CD4-positive, alpha-beta T cell treated with Interleukin-1 beta for 1 hour (primary cell): ENCODE data around the gene PCNX2.
A peak's percentile ranks its signal among the peaks of the same experiment; 100 is the strongest.

Experiments used
- DNase-seq, 2 donors: peaks; one replicate each; pipeline ENCODE4 v3.0.0-alpha.2; 2020 to 2022

Gene PCNX2, protein sequence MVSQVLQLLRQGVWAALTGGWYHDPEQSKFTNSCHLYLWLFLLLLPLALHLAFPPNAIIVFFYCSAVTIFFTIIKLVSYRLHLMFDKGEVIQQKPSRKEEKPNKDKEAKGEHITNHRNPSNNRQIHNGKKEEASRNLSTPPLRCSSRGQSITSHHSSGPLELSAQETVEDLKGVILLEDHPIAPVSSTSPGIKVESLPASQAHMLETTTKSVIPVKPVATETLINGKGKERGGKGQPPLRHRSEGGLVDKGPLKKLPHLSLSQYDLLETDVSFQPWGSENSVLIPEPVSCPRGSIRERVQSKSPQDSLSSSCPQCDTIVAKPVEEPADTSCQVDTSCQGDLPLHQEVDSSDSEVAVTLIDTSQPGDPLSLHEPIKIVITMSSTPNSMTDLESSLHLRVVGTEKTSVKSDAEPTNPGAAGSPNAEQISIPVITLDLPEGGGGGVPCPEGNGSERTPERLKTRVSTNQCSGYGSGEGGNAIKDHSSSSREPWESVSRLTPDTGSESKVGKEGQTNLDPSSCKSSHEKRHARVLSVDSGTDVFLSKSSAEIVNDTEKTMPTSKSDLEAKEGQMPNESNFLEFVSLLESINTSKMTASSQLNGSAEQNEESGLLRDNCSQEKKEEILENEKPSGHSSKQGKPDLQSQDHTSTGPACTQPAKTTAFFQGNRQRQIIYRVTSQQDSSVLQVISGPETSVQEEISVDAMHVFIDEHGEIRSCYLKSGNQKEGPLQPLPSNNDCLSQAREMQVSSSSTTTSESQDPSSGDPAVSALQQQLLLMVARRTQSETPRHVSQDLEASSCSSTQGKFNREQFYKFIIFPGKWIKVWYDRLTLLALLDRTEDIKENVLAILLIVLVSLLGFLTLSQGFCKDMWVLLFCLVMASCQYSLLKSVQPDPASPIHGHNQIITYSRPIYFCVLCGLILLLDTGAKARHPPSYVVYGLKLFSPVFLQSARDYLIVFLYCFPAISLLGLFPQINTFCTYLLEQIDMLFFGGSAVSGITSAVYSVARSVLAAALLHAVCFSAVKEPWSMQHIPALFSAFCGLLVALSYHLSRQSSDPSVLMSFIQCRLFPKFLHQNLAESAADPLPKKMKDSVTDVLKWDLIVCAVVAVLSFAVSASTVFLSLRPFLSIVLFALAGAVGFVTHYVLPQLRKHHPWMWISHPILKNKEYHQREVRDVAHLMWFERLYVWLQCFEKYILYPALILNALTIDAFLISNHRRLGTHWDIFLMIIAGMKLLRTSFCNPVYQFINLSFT (N-terminal part only)

DNA sequence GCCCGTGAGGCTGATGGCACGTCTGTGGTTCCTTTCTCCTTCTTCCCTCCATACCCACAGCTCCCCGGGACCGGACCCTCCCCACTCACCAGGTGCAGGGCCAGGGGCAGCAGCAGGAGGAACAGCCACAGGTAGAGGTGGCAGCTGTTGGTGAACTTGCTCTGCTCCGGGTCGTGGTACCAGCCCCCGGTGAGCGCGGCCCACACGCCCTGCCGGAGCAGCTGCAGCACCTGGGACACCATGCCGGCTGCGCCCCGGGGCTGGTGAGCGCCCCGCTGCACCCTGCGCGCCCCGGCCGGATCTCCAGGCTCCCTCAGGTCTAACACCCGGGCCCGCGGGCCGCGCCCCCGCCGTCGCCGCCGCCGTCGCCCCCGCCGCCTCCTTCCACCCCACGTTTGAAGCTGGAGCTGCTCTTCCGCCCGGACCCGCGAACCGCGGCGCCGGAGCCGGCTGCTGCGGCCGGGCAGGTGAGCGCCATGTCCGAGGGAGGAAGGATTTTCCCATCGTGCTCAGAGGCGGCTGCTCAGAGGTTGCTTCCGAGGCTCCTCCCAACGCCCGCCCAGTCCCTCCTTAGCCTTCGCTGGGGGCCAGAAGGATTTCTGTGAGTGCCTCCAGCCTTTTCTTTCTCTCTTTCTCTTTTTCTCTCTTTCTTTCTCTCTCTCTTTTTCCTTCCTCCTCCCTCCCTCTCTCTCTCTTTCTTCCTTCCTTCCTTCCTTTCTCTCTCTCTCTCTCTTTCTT is at the start of gene PCNX2:
TSS of gene PCNX2 (minus strand) at position 489 of the 738 bp plus-strand sequence. CDS start at position 242, 247 bp downstream.
- peak; percentile 61 to 67 for DNase-seq

DNA sequence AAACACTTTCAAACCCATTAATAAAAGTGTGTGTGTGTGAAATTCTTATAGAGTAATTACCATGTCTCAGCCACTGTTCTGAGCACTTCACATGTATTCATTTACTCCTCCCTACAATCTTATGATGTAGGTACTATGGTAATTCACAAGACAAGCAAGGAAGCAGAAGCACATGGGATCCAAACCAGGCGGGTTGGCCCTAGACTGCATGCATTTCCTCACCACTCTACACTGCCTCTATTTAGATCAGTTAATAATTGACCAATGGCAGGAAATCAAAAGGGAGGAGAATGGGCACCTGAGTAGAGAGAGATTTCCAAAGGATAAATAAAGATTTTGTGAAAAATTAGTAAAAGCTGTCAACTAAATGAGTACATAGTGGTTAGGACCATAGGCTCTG is 47.7 kb upstream of the PCNX2 start:
- no peak for DNase-seq

DNA sequence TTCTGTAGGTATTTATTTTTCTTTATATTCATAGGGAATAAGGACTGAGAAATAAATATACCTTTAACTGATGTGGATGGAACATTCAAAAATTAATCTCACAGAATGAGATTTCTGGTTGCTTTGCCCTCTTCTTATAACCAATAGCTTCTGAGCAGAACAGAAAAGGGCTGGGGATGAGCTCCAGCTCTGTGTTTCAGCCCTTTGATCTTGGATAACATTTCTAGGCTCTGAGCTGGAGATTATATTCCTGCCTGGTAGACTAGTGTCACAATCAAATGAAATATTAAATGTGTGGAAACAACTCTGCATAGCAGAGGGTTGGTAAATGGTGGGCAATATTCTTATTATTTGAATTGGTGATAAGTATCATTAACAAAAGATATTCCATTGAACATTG is 46.6 kb upstream of the PCNX2 start:
- DNase-seq, result no peak

DNA sequence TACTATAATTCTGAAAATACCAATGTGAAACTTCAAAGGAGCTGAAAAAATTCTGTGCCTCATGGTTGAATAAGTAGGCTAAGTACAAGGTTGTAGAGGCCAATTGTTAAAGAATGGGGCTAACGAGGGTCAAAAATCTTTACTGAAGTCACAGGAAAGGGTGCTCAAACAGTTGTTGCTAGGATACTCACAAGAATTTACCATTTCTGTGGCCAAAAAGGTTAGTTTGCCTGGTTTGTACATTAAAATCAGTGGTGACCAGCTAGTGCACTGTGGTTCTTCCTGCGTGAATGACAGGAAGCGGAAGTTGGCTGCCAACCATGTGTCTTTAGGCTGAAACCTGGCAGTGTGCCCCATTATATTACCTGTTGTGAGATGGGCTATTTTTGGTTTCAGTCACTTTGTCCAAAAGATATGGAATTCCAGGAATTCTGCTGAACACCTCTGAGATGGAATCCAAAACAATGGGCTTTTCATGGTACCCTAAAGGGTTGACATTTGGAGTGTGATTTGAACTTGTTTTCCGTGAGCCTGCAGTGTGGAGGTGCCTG is 45.5 kb upstream of the PCNX2 start:
- DNase-seq, result no peak

DNA sequence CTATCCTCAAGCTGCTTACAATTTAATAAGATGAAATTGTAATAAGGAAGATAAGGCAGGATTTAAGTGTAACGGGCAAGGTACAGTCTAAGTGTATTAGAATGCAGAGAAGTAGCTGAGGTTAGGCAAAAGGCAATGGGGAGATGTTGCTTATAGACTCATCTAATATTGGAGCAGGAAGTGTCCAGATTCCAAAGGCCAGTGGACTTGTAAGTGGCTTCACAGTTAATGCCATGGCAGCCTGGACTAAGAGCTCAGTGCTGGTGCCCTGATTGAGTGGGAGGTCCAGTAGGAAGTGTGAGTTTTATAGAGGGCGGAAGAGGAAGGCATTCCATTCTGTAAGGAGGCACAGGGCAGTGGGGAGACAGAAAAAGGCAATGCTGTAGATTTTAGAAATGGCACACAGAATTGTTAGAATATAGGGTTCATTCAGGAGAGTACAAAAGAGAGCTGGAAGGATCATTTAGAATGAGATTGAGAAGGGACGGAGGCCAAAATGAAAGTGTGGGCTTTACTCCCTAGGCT is 44.6 kb upstream of the PCNX2 start:
- no peak for DNase-seq

DNA sequence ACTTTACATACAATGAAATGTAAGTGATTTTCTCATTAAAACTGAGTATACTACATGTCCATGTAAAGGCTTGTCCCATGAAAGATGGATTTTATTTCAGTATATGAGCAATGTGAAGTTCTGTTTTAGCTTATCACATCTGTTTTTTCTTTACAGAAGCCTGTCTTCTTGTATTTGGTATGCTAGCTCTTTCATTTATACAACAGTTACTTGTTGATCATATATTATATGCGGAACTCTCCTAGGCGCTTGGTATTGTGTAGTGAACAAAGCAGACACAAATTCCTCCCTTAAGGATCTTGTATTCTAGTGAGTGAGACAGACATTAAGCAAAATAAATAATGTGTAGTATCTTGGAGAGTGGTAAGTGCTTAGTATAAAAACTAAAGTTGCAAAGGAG is 42.6 kb upstream of the PCNX2 start:
- no peak for DNase-seq

DNA sequence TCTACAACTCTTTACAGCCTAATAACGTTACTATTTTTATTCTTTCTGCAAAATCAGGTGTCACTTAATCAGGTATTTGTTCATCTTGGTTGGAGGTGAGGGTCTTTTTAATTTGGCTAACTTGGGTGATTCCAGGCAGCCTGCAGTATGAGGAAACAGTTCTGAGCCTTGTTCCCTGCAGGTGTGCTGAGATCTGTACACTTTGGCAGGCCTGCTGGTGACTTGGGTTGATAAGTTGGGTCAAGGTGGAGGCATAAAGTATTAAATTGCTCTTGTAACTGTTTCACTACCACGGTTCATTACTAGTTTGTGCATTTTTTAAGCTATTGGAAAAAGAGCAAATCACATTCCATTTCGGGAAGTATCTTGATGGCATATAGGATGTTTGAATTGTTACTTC is 42.0 kb upstream of the PCNX2 start:
- DNase-seq, result no peak

DNA sequence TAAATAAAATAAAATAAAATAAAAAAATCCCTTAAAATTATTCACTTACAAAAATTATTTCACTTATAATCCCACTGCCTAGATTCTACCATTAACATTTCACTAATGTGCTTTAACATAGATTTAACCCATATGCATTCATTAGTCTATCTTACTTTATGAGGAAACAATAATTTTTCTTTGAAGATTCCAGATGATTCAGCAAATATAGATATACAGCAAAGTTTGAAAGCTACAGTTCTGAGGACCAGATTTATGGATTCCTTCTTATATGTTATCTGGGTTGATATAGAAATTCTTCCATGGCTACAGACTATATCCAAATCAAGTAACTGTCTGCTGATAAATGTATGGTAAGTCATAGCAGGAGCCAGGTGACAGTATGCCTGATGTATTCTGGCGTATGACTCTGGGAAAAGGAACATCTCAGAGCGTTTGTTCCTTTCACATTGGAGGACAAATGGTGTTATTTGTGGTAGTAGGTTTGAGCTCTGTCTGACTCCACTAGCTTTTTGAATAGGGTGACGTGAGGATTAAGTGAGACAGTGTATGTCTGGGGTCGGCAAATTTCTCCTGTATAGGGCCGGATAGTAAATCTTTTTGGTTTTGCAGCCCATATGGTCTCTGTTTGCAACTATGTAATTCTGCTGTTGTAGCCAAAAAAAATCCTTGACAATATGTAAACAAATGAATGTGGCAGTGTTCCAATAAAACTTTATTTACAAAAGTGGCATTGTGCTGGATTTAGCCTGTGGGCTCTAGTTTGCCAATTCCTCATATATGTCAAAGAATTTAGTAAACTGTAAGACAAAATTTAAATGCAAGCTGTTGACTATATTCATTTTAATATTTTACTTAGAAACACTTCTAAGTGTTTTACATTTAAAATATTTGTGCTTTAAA is 41.3 kb upstream of the PCNX2 start:
- no peak for DNase-seq

DNA sequence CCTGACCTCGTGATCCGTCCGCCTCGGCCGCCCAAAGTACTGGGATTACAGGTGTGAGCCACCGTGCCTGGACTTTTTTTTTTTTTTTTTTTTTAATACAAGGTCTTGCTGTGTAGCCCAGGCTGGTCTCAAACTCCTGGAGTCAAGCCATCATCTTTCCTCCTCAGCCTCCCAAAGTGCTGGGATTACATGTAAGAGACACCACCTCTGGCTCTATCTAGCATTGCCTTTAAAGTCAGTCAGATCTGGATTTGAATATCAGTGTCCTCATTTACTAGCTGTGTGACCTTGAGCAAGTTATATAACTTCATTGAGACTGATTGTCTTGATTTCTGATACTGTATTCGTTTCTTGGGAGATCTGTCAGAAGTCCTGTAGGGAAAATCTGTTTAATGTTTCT is 38.6 kb upstream of the PCNX2 start:
- no peak for DNase-seq

DNA sequence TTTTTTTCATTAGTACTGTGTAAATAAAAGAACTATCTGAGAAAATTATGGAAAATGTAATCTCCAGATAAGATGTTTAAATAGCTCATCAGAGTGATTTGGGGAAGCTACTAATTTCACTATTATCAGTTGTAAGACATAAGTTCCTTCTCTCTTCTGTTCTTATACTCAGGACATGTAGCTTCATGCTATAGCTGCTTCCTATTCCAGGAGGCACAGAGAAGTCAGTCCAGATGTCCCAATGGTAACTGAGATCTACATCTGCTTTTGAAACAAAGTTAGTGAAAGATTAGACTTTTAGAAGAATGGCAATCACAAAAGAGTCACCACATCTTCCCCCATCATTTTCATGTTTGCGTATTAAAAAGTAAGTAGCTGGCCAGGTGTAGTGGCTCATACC is 37.6 kb upstream of the PCNX2 start:
- DNase-seq, result no peak

DNA sequence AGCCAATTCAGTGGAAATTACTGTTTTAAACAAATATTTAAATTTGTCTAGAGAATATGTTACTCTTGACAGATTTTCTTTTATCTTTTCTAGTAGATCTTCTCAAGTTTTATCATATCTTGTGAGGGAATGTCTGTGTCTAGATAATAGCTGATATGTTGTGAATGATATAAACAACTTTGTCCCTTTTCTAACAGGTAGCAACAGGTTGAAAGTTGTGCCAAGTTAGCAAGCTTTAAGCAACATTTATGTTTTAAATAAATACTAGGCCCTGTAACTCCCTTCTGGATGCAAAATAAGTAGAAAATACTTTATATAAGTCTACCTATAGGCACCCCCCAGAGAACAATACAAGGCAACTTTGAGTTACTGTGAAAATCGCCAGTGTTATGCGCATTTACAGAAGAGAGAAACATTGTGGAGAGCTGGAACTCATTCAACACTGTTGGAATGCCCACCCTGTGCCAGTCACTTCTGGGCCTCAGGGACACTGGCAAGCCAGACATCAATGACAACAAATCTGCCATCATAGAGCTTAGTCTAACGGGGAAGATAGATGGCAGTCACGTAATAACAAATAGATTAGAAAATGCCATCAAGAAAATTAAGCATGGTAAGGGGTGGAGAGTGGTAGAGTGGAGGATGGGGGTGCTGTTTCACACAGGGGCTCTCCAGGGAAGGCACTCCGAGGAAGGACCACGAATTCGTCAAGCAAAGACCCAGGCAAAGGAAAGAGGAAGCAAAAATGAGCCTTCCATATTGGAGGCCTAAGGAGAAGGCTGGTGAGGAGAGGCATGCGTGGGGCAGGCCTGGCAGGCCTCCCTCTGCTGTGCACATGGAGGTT is 36.4 kb upstream of the PCNX2 start:
- DNase-seq, result no peak

DNA sequence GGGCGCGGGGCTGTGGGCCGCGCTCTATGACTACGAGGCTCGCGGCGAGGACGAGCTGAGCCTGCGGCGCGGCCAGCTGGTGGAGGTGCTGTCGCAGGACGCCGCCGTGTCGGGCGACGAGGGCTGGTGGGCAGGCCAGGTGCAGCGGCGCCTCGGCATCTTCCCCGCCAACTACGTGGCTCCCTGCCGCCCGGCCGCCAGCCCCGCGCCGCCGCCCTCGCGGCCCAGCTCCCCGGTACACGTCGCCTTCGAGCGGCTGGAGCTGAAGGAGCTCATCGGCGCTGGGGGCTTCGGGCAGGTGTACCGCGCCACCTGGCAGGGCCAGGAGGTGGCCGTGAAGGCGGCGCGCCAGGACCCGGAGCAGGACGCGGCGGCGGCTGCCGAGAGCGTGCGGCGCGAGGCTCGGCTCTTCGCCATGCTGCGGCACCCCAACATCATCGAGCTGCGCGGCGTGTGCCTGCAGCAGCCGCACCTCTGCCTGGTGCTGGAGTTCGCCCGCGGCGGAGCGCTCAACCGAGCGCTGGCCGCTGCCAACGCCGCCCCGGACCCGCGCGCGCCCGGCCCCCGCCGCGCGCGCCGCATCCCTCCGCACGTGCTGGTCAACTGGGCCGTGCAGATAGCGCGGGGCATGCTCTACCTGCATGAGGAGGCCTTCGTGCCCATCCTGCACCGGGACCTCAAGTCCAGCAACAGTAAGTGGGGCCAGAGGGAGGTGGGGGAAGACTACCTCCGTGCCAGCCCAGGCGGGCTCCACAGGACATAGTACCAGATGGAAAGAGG is 32.8 kb upstream of the PCNX2 start:
- peak; percentile 13 to 23 for DNase-seq

DNA sequence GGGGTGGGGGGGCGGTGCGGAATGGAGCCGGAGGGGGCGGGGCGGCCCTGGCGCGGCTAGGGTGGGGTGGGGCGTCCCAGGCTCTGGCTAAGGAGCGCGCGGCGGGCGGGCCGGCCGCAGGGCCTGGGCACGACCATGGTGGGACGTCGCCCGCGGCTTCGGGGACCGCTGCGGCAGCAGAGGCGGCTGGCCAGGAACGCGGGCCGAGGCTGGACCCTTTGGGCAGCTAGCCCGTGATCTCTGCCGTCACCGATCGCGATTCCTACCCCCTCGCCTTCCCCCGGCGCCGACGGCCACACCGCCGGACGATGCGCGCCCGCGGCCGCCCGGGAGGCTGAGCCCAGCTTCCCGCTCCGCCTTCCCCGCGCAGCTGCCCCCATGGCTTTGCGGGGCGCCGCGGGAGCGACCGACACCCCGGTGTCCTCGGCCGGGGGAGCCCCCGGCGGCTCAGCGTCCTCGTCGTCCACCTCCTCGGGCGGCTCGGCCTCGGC is 32.2 kb upstream of the PCNX2 start, which contains the start of gene MAP3K21:
TSS of gene MAP3K21 (plus strand) at position 74 of the 491 bp plus-strand sequence. CDS start at position 379, 305 bp downstream.
- DNase-seq, result no peak

DNA sequence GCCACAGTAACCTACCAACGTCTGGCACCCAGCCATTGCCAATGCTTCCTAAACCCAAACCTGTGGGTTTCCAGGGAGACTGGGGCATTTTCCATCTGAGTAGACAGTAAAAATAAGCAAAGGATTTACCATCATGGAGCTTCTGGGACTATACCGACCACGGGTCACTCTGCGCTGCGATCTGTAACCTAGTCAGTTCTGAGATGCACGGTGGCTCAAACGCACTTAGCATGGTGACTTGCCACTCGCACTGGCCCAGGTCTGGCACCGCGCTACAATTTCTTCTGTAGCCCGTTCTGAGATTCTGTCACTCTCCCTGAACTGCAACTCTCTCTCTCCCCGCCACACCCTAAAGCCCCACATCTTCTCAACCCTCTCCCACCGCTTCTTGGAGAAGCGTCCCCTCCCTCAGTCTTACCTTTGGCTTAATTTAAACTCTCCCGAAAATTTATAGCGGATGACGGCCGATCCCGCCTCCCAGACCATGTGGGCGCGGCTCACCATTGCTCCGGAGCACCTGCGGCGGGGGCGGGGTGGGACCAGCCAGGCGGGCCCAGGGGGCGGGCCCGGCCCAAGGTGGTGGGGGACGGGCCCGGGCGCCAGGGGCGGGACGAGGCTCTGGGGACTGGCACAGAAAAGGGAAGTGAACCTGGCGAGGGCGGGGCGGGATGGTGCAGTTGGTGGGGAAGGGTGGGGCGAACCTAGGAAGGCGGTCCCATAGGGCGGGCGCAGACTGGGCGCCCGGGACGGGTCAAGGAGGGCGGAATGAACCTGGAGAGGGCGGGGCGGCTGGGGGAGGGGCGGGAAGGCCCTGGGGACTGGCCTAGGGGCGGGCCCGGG is 31.5 kb upstream of the PCNX2 start:
- peak; percentile 92 to 94 for DNase-seq

DNA sequence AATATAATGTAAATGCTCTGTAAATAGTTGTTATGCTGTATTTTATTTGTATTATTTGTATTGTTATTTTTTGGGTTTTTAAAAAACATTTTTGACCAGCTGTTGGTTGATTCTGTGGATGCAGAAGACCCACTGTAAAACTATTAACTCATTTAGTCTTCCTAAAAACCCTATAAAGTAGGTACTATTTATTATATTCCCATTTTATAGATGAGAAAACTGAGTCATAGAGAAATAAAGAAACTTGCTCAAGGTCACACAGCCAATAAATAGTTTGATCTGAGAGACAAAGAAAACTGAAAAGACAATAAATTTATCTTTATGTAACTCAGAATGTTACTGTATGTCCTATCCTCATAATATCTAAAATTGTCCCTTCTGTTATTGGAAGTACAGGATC is 30.8 kb upstream of the PCNX2 start:
- DNase-seq, result no peak

DNA sequence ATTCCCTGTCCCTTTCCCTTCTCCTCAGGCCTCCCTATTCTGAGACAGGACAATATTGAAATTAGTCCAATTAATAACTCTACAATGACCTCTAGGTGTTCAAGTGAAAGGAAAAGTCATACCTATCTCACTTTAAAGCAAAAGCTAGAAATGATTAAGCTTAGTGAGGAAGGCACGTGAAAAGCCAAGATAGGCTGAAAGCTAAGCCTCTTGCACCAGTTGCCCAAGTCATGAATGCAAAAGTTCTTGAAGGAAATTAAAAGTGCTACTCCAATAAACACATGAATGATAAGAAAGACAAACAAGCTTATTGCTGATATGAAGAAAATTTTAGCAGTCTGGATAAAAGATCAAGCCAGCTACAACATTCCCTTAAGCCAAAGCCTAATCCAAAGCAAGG is 28.2 kb upstream of the PCNX2 start:
- DNase-seq, result no peak

DNA sequence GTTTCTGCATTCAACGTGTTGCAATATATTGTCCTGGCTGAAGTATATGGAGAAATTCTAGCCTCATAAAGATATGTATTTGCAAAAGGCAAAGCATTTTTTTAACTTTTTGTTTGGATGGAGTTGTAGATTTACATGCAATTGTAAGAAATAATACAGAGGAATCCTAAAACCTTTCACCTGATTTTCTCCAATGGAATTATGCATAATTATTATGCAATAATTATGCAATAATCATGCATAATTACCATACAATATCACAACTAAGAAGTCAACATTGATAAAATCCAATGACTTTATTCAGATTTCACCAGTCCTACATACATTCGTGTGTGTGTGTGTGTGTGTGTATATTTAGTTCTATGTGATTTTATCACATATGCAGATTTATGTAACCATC is 24.5 kb upstream of the PCNX2 start:
- DNase-seq, result no peak

DNA sequence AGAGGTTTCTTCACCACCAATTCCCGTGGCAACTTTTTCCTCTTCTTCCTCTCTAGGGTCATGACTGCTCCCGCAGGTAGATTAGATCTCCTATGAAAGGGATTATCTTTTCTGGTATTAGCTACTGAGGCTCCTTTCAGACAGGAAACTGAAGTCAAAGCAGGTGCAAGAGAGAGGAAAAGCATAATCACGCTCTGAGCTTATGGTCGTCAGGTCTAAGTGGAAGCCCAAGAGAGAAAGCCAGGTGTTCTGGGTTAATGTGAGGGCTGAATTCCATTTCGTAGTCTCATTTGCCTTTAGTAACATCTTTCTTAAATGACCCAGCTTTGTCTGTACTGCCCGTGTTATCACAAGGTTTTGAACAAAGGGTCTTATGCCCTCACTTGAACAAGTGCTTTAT is 23.7 kb upstream of the PCNX2 start:
- no peak for DNase-seq
